SIG-M5 treated with dmso at 0.1 percent for 504 hours (cell line): ENCODE results near the gene TRERF1.
"Not testable (repeated sequence)": the region's sequence is repeated elsewhere in the genome, so short reads cannot be mapped to it uniquely, and the experiment has no call there.

Source experiments
- DNase-seq: peaks from one replicate; lab custom pipeline; 2025; ENCODE audit not compliant: unreplicated experiment; lab: John Stamatoyannopoulos, UW

Gene TRERF1

DNA sequence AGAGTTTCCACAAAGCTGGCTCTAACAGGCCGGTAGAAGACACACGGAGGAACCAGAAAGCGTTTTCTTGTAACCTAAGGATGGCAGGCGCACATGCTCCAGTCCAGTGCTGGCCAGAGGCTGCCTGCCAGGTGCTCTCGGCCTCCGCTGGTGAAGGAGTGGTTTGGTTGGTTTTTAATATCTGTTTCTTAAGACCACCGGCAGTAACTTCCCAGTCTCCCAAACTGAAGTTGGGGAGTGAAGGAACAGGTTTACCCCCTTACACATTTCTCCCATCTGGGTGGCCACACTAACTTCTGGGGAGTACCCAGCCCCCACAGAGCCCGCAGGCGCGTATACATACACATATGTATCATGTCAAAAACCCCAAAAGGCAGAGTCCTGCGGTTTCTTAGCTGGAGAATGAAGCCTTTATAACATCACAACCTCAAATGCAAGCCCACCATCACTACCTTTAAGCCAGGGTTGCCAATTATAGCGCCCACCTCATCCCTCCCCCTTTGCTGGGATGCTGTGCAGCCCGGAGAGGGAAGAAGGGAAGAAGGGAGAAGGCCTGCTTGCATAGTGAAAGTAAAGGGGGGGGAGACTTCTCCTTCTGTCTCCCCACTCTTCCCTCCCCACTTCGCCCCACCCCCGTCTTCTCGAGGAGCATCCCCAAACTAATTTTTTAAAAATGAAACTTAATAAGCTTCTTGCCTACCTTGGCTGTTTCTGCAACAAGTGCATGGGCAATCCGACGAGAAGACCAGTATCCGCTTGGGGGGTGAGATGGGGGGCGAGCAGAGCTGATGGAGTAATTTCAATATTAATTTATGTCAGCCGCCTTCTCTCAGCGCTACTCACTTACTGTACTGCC, 1.0 kb downstream of the TRERF1 start:
- DNase-seq: peak; percentile 60

DNA sequence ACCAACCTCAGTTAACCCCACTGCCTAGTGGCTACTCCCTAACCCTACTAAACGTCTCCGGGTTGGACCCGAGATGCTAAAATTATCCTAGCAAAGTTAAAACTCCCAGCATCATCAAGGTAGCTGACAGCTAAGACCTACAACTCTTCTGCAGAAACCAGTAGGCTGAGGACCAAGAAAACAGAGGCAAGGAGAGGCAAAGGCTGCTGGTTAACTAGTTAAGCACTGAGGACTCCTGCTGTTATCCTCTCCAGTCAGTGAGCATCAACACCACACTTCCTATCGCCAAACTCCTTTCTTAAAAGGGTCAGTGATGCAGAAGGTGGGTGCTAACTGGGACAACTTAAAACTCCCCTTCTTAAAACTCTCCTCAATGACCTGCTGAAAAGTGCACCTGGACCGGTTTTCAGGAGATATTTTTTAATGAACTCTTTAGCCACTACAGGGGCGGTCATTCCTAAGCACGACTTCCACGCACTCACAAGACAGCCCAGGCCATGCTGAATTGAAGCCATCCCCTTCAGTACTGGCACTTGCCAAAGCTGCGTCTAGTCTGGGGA, 1.7 kb downstream of the TRERF1 start:
- peak; percentile 26 for DNase-seq

DNA sequence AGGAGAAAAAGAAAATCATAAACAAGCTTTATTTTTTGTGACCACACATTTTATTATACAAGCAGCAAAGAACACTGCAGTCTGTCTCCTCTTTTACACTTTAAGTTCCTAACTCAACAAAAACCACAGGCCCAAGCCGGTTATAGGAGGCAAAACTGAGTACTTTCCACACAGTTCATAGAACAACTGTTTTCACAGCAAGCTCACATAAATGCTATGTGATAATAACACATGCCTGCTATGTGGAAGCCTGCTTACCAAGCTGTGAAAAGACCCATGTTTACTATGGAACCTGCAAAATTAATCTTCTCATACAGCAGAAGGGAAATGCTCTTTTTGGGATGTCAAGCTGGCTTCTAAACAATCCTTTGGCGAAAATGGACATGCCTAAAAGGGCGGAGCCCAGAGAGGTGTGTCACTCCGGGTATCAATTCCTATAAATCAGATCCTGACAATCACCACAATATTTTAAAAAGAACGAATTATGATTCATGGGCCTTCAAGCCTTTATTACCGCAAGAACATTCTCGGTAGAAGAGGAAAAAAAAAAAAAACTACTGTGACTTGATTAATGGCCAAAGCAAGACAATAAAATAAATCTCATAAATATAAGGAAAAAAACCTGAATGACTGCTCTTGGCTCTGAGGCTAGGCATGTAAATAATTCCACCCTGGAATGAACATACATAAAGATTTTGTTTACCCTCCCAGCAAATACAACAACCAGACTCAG, 2.6 kb downstream of the TRERF1 start:
- no peak for DNase-seq

DNA sequence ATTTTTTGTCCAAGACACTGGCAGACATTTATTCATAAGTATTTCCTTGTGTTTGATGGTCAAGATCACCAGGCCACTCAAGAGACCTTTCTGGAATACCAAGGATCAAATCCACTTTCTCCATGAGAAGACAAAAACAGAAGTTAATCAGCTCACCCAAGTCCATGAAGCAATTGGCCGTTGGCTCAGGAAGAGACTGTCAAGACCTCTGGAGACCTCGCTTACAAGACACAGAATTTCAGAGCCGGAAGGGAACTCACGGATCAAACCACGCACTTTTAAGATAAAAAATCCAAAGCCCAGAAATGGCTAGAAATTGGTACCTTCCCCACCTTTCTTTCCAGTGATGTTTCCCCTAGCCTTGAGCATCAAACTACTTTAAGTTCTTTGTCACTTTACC, 3.3 kb downstream of the TRERF1 start:
- peak; percentile 12 for DNase-seq

DNA sequence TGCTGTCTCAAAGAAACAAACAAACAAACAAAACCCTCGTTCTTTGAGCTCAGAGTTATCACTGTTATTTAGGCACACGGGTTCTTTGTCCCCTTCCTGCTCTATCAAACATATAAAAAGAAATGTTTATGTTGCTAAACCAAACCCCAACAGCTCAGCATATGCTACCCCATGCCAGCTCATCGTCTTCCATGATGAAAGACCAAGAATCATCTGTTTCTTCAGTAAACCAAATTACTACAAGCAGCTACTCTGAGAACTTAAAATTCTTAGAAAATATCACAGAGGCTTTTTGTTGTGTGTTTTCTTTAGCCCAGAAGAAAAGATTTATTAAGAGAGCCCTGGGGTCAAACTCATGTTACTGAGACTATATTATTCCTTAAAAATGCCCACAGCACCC, 4.7 kb downstream of the TRERF1 start:
- DNase-seq: no peak

- no peak for DNase-seq
These were observed 5.4 kb downstream of the TRERF1 start for GRCh38 chr6:42446370-42446769.

DNA sequence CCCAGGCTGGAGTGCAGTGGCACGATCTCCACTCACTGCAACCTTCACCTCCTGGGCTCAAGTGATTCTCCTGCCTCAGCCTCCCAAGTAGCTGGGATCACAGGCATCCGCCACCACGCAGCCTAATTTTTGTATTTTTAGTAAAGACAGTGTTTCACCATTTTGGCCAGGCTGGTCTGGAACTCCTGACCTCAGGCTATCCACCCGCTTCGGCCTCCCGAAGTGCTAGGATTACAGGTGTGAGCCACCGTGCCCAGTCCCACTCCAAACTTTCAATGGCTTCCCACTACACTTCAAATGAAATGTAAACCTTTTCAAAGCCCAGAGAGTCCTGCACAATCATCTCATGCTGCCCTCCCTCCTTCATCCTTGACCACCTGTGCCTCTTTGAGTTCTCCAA, 5.8 kb downstream of the TRERF1 start:
- not testable (repeated sequence) for DNase-seq

GRCh38 chr6:42443312-42444060, 8.2 kb downstream of the TRERF1 start:
- DNase-seq: no peak

GRCh38 chr6:42441697-42442081, 10.0 kb downstream of the TRERF1 start:
- no peak for DNase-seq

GRCh38 chr6:42440778-42441696, 10.7 kb downstream of the TRERF1 start:
- no peak for DNase-seq

- no peak for DNase-seq
These were observed 11.7 kb downstream of the TRERF1 start for GRCh38 chr6:42440027-42440426.

DNA sequence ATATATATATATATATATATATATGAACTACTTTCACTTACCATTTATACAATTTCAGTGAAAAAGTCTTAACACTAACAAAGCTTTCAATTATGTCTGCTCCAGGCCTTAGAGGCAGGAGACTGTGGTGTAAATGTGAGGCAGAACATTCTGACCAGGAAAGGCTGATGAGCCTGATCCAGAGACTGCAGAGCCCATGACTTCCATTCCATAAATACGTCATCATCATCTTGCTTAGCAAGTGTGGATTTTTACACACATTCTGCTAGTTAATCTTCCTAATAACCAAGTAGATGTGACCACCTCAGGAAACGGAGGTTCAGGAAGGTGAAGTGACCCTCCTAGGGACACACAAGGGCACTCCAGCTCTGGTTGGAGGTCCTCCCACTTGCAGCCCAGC, 14.9 kb downstream of the TRERF1 start:
- no peak for DNase-seq

GRCh38 chr6:42434237-42434636, 17.5 kb downstream of the TRERF1 start:
- no peak for DNase-seq

GRCh38 chr6:42433409-42433808, 18.3 kb downstream of the TRERF1 start:
- DNase-seq: no peak

GRCh38 chr6:42431877-42432276, 19.8 kb downstream of the TRERF1 start:
- DNase-seq: no peak

DNA sequence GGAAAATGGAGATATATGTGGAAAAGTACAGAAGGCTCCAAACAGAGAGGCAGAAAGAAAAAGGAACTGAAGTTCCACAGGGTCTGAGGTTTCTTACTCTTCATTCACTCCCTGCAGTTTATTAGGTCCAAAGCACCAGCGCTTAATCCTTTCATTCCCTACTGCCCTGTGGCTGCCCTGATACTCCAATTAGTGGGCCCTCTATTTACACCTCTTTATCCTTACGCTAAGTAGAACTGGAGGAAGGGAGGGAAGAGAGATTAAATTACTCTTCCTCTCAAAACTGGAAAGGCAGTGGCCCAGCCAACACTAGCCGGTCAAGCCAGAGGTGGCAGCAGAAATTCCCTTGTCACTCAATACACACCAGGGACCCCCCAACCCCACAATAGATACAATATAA, 20.4 kb downstream of the TRERF1 start:
- DNase-seq: no peak

DNA sequence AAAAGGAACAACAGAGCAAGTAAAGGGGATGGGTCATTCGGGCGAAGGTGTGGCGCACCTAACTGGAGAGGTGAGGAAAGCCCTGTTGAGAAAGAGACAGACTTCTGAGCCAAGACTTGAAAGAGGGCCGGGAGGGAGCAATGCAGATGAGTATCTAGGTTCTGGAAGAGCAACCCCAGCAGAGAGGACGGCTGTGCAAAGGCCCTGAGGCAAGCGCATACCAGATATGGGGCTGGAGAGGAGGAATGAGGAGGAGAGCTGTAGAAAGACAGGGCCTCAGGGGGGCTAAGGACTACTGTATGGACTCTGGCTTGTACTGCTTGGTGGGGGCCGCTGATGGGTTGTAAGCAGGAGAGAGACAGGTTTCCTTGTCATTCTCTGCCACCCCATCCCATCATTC, 21.9 kb downstream of the TRERF1 start:
- no peak for DNase-seq

GRCh38 chr6:42429042-42429585, 22.6 kb downstream of the TRERF1 start:
- DNase-seq: no peak

GRCh38 chr6:42428326-42429041, 23.2 kb downstream of the TRERF1 start:
- DNase-seq: no peak
